GM18868 (cell line): ENCODE measurements around the gene SCN1B.
"Not testable (repeated sequence)": the region's sequence is repeated elsewhere in the genome, so short reads cannot be mapped to it uniquely, and the experiment has no call there.

Experiments
- ATAC-seq: cut with Tn5 transposase; IDR thresholded peaks from one replicate; pipeline ENCODE4 v1.9.1; 2021; ENCODE audit warnings: mild to moderate bottlenecking, moderate library complexity; ENCODE audit not compliant: unreplicated experiment

The SCN1B gene

DNA sequence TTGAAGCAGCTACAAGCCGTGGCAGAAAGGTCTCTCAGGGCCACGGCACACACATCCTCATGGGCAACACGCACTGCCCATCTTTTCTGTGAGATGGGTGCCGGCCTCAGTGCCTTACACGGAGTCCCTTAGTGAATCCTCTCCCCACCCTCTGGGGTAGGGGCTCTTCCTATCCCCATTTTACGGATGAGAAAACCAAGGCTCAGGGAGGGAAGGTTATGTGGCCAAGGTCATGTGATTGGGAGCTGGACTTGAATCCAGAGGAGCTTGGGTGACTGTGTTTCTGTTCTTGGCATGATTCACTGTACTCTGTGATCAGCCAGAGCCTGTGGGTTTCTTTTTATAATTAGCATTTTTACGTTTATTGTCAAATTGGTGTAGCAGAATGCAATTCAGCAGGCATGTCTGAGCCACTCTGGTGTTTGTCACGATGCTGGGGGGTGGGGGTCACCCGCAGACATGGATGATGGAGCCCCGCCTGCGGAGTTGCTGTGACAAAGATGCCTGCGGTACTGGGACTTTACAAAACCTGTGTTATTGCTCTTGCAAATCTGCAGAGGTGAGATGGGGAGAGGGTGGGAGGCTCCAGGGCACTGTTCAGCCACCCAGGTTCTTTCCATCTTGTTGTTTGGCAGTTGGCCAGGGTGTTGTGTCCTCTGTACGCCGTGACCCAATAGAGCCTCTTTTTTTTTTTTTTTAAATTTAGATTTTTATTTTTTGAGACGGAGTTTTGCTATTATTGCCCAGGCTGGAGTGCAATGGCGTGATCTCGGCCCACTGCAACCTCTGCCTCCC is 4.5 kb downstream of the SCN1B start:
- ATAC-seq = no peak

- peak; percentile 38 for ATAC-seq
Observed at GRCh38 chr19:35037716-35038622, 7.7 kb downstream of the SCN1B start.

DNA sequence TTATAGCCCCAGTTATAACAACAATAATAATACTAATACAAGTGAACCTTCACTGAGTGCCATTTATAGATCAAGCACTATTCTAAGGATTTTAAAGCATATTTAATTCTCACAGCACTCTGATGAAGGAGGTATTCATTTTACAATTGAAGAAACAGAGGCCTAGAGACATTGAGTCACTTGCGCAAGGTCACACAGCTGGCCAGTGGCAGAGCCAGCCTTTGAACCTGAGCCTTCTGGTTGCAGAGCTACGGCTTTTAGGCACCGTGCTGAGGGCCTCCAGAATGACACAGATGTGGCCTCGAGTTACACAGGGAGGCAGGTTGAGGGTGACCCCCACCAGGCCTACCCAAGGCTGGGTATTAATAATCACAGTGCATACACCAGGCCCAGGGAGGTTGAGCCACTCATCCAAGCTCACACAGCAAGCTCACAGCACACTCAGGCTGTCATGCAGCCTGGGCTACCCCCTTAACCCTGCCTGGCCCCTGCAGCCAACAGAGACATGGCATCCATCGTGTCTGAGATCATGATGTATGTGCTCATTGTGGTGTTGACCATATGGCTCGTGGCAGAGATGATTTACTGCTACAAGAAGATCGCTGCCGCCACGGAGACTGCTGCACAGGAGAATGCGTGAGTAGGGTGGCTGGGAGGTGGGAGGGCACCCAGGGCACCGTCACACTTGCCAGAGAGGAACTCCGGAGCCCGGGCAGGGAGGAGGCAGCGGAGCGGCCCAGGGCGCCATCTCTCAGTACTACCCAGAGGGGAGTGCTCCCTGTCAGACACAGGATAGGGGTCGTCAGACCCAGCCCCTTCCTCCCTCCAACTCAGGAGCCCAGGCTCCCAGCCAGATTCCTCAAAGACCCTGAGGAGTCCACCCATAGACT is 8.6 kb downstream of the SCN1B start:
- no peak for ATAC-seq

- no peak for ATAC-seq
Observed at GRCh38 chr19:35039881-35040825, 9.9 kb downstream of the SCN1B start.

DNA sequence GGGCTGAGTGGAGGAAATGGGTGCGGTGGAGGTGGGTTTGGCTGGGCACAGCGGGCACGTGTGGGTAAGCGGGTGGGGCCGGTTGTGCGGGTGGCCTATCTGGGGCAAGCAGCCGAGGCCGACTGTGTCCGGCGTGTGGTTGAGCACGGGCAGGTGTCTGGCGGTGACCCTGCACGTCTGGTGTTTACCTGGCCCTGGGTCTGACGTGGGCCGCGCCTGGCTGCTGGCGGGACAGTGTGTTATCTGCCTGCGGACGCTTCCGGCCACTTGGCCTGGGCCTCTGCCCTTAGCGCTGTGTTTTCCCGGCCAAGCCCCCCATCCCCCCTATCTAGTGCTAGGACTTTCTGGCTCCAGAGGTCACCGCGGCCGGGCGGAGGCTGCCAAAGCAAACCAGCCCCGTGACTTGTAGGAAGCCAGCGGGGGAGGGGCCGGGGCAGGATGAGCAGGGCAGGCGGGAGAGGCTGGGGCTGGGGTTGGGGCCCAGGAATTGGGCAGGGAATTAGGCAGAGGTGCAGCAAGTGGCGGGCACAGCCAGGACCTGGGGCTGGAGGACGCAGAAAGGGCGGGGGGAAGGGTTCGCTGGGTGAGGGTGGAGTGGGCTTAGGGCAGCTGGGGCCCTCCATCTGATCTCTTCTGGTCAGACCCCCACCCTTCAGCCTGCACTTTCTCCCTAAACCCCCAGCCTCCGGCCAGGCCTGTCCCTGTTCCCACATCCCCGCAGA is 10.7 kb downstream of the SCN1B start:
- no peak for ATAC-seq

DNA sequence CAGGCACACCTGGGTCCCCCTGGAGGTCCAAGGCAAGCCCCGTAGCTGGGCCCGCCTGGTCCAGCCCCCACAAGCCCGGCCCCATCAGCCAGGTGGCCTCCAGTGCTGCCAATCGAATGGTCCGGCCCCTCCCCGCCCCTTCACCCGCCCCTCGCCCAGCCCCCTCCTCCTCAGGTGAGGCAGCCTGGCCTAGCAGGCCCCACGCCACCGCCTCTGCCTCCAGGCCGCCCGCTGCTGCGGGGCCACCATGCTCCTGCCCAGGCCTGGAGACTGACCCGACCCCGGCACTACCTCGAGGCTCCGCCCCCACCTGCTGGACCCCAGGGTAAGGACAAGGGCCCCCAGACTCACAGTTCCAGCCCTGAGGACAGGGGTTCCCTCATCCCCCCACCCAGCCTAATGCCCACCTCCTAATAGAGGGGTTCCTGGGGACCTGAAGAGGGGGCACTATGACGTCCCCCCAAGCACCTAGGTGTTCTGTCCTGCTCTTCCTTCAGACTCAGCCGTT is 11.3 kb downstream of the SCN1B start, which contains the start of gene HPN:
Gene HPN (plus strand): TSS at position 174 of the 508 bp plus-strand sequence. CDS start 786 bp downstream, outside the sequence.
- no peak for ATAC-seq

DNA sequence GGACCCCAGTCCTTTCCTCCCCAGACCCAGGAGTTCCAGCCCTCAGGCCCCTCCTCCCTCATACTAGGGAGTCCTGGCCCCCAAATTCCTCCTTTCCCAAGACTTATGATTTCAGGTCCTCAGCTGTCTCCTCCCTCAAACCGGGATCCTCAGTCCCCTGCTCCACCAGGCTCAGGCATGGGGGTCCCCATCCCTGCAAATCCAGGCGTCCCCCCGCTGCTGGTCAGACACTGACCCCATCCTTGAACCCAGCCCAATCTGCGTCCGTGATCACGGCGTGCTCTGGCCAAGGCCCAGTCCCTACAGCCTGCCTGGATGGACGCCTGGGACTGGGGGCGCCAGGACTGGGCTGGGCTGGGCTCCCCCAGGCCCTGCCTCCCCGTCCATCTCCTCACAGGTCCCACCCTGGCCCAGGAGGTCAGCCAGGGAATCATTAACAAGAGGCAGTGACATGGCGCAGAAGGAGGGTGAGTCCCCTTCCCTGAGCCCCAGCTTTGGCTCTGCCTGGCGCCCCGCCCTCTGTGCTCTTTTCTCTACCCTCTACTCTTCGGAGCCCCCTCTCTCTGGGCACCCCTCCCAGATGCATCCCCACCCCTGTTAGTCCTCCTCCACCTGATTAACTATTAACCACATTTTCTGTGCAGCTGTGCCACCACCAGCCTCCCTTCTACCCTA is 11.9 kb downstream of the SCN1B start:
- ATAC-seq = no peak

- no peak for ATAC-seq
Observed at GRCh38 chr19:35042954-35043604, 12.8 kb downstream of the SCN1B start.

GRCh38 chr19:35043906-35044305 is 13.6 kb downstream of the SCN1B start:
- ATAC-seq = no peak

- no peak for ATAC-seq
Observed at GRCh38 chr19:35044317-35045117, 14.2 kb downstream of the SCN1B start.

DNA sequence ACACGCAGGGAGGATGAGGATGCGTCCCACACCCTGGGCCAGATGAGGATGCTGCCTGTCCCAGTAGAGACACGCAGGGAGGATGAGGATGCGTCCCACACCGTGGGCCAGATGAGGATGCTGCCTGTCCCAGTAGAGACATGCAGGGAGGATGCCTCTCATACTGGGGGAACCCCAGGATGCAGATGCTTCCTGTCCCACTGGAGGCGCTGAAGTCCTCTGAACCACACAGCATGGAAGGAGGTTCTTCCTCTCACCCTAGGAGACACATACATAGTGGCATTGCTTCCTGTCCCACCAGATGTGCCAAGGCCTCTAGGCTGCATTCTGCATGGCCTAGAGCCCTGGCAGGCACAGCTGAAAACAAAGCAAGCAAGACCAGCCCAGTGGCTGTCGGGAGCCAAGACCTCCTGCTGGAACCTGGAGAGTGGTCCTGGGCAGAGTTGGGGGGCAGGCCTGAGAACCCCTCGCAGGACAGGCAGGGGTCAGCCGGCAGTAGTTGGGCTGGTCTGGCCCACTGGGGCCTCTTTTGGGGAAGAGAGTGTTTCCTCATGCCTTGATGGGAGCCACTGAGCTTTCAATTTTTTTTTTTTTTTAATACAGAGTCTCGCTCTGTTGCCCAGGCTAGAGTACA is 15.5 kb downstream of the SCN1B start:
- peak; percentile 70 for ATAC-seq

DNA sequence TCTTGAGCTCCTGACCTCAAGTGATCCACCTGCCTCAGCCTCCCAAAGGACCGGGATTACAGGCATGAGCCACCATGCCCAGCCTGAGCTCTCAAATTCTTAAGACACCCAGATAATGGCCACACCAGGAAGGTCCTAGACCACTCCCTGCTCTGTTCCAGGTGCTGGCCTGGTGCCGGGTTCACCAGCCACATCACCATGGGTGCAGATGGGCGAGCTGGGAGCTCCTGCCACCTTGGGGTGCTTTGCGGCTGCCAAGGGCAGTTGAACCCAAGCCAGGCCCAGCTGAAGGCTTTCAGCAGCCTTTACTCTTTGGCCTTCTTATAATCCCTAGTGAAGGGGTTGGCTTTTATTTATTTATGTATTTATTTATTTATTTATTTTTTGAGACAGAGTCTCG is 16.2 kb downstream of the SCN1B start:
- ATAC-seq = no peak

- no peak for ATAC-seq
Observed at GRCh38 chr19:35048911-35049411, 18.7 kb downstream of the SCN1B start.

GRCh38 chr19:35049456-35049855 is 19.2 kb downstream of the SCN1B start:
- no peak for ATAC-seq

GRCh38 chr19:35050662-35051061 is 20.4 kb downstream of the SCN1B start:
- ATAC-seq = not testable (repeated sequence)

DNA sequence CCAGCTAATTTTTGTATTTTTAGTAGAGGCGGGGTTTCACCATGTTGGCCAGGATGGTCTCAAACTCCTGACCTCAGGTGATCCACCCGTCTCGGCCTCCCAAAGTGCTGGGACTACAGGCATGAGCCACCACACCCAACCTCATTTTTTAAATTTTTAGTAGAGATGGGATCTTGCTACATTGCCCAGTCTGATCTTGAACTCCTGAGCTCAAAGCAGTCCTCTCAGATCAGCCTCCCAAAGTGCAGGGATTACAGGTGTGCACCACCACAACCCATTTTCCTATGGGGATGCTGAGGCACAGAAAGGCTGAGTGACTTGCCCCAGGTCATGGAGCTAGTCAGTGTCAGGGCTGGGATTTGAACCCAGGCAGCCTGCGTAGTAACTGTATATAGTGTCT is 21.0 kb downstream of the SCN1B start:
- ATAC-seq = not testable (repeated sequence)
